ENCODE results near the gene EZR.

DNA sequence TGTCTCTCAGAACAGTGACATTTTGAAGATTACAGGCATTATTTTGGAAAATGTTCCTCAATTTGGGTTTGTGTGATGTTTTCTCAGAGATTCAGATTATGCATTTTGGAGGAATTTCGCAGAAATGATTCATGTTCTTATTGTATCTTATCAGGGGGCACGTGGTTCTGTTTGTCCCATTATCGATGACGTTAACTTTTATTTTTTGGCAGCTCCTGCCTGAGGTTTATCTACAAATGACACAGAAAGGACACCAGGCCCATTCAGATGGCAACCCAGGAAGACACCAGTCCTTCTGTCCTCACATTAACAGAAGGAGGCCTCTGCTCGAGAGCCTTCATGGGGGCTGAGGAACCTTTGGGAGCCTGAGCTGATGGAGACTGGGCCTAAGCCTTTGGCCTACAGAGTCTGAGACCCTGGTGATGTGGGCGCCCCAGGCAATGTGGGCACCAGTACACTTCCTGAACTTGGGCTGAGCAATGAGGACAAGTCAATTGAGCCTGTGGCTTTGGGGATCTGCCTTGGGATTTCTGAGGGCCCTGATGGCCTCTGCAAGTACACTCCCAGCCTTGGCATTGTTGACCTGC, 41.2 kb upstream of the EZR start:
- TF ChIP-seq FOXK1 (CRISPR knock-in tag; IDR thresholded peaks at IDR 0.05; ENCODE audit: borderline replicate concordance, low read depth) (no peak), NR2C2 (CRISPR knock-in tag; IDR thresholded peaks at IDR 0.05; ENCODE audit: borderline replicate concordance) (no peak), JUND (CRISPR knock-in tag; IDR thresholded peaks at IDR 0.05) (no peak), EZH2 (conservative IDR thresholded peaks at IDR 0.05; ENCODE audit: low read depth, low read length) (no peak), CCAR2 (optimal IDR thresholded peaks at IDR 0.05; ENCODE audit: low read depth, low read length) (no peak), MEIS2 (CRISPR knock-in tag; IDR thresholded peaks at IDR 0.05) (no peak), ZNF143 (CRISPR knock-in tag; IDR thresholded peaks at IDR 0.05) (no peak), TOE1 (CRISPR knock-in tag; IDR thresholded peaks at IDR 0.05) (no peak), ZNF121 (CRISPR knock-in tag; IDR thresholded peaks at IDR 0.05) (no peak), SMC3 (IDR thresholded peaks at IDR 0.05; ENCODE audit: low read length) (no peak)
- TF ChIP-seq, protein P1, sequence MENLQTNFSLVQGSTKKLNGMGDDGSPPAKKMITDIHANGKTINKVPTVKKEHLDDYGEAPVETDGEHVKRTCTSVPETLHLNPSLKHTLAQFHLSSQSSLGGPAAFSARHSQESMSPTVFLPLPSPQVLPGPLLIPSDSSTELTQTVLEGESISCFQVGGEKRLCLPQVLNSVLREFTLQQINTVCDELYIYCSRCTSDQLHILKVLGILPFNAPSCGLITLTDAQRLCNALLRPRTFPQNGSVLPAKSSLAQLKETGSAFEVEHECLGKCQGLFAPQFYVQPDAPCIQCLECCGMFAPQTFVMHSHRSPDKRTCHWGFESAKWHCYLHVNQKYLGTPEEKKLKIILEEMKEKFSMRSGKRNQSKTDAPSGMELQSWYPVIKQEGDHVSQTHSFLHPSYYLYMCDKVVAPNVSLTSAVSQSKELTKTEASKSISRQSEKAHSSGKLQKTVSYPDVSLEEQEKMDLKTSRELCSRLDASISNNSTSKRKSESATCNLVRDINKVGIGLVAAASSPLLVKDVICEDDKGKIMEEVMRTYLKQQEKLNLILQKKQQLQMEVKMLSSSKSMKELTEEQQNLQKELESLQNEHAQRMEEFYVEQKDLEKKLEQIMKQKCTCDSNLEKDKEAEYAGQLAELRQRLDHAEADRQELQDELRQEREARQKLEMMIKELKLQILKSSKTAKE (CRISPR knock-in tag; IDR thresholded peaks at IDR 0.05; ENCODE audit: borderline replicate concordance), result no peak
- TF ChIP-seq, protein P2, sequence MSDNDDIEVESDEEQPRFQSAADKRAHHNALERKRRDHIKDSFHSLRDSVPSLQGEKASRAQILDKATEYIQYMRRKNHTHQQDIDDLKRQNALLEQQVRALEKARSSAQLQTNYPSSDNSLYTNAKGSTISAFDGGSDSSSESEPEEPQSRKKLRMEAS (IDR thresholded peaks at IDR 0.05), result no peak
- TF ChIP-seq, protein P3, sequence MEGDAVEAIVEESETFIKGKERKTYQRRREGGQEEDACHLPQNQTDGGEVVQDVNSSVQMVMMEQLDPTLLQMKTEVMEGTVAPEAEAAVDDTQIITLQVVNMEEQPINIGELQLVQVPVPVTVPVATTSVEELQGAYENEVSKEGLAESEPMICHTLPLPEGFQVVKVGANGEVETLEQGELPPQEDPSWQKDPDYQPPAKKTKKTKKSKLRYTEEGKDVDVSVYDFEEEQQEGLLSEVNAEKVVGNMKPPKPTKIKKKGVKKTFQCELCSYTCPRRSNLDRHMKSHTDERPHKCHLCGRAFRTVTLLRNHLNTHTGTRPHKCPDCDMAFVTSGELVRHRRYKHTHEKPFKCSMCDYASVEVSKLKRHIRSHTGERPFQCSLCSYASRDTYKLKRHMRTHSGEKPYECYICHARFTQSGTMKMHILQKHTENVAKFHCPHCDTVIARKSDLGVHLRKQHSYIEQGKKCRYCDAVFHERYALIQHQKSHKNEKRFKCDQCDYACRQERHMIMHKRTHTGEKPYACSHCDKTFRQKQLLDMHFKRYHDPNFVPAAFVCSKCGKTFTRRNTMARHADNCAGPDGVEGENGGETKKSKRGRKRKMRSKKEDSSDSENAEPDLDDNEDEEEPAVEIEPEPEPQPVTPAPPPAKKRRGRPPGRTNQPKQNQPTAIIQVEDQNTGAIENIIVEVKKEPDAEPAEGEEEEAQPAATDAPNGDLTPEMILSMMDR (CRISPR knock-in tag; IDR thresholded peaks at IDR 0.05), result no peak
